ENCODE measurements around the gene MAPK8. TPM values are rescaled to one million over a fixed set of nuclear protein-coding genes. Genes with fewer than 3 reads are reported as not detected.

Gene MAPK8
- polyA plus RNA-seq, 2 of the 4 experiments (the other 2 are of a cell fraction): 29.6 to 71.4 TPM

DNA sequence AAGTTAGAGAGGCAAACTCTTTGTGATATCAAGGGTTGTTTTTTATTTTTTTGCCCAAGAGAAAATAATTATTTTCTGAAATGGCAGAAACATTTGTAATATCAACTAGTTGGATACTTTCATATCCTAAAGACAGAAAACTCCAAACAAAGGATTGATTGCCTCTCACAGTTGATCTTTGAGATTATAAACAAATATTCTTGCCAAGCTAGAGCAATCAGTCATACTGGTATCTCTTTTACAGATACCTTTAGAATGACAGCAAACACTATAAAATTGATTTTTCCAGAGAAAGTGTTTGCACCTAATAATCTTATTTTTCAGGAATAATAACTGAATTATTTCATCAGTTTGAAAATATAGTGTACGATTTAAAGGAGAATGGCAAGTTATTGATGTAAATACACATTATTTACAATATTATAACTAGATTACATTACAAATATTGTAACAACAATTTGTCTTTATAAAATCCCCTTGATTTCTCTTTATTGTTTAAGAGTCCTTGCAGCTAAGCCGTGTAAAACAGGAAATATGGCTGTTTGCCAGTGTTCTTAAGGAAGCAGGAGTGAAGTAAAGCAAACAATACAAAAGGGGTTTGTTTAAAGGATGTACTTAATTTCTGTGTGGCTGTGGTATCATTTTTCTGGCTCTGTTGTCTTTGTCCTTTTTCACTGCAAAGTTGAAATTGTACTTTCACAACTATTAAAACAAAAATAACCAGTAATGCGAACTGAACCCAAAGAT, 58.4 kb downstream of the MAPK8 start:
- peak in 1 of 2 experiments; percentile 53 for DNase-seq (ENCODE audit: low read depth in 1 of 2, low spot score in 1 of 2)
- WGBS (ENCODE audit: missing lambda C conversion rate): 12% methylated on average over 3 of the region's 3 CpGs
- FAIRE-seq: peak; percentile 43
- CTCF ChIA-PET: interaction anchor here (0.9 to 4.6 kb wide), 20 partner anchors 15 to 292 kb away, joined by 3 to 97 read pairs (median 4); no protein-coding TSS in a partner anchor
- Histone ChIP-seq H3K27ac (peak overlapping the region in 1 of 2 experiments; percentile 19; a peak in 2 of 6 replicates), H3K4me3 (no peak overlapping the region), H3K4me1 (peaks cover 34% of the 10 kb centered on the region), H3K4me2 (peak overlapping the region; percentile 69), H3K9me3 (no peaks in the 10 kb centered on the region)
- POLR2A ChIA-PET: no interaction called here
- no peak for TF ChIP-seq EHMT2 (IDR thresholded peaks at IDR 0.05; ENCODE audit: low read depth)
- TF ChIP-seq HOXA7 (CRISPR knock-in tag; IDR thresholded peaks at IDR 0.05): no peak
- TF ChIP-seq JUN (IDR thresholded peaks at IDR 0.05): no peak
- no peak for TF ChIP-seq CBX2 (IDR thresholded peaks at IDR 0.05; ENCODE audit: borderline replicate concordance, low read depth)
- TF ChIP-seq EP300 (IDR thresholded peaks at IDR 0.05): no peak
- TF ChIP-seq POLR2A (IDR thresholded peaks at IDR 0.05; ENCODE audit: low read length): no peak
- TF ChIP-seq, protein P1, sequence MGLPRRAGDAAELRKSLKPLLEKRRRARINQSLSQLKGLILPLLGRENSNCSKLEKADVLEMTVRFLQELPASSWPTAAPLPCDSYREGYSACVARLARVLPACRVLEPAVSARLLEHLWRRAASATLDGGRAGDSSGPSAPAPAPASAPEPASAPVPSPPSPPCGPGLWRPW (IDR thresholded peaks at IDR 0.05): no peak
- no peak for TF ChIP-seq PHF8 (IDR thresholded peaks at IDR 0.05; ENCODE audit: borderline replicate concordance, low read depth)
- TF ChIP-seq RAD21 (conservative IDR thresholded peaks at IDR 0.05 in 1 of 2, IDR thresholded peaks at IDR 0.05 in 1 of 2): no peak
- TF ChIP-seq BHLHE40 (IDR thresholded peaks at IDR 0.05; ENCODE audit: low read depth, low read length): no peak
- no peak for TF ChIP-seq ESRRA (IDR thresholded peaks at IDR 0.05; ENCODE audit: borderline replicate concordance, low read length)
- TF ChIP-seq MAX (IDR thresholded peaks at IDR 0.05): no peak
- no peak for TF ChIP-seq HMGXB4 (CRISPR knock-in tag; IDR thresholded peaks at IDR 0.05; ENCODE audit: borderline replicate concordance)
- no peak for TF ChIP-seq EHF (CRISPR knock-in tag; IDR thresholded peaks at IDR 0.05)
- TF ChIP-seq KDM1A (IDR thresholded peaks at IDR 0.05; ENCODE audit: low read depth): no peak
- TF ChIP-seq NR3C1 (IDR thresholded peaks at IDR 0.05): no peak
- TF ChIP-seq USF2 (IDR thresholded peaks at IDR 0.05): no peak
- TF ChIP-seq FOSL2 (IDR thresholded peaks at IDR 0.05): no peak
- no peak for TF ChIP-seq FOSL2 (CRISPR knock-in tag; IDR thresholded peaks at IDR 0.05)
- ATAC-seq: 0 out of 6 replicates have a peak, but pooled peaks of 1 of the 2 experiments have one; percentile 39

DNA sequence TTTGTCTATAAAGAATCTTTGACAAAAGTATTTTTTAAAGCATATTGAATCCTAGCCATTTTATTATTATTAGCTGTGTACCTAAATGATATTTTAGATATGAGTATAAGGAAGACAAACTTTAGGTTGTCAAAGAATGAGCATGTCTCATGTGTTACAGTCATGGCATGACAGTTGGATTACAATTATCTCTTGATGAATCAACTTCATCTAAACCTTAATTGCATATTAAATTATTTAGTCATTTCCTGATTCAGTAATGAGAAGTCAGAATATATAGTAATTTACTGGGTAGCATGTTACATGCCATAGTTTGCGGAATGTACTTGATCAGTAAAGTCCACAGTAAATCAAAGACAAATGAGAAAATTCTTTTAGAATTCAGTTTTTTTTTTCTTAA, 59.2 kb downstream of the MAPK8 start:
- 93% methylated on average over 1 of the region's 1 CpG for WGBS (ENCODE audit: missing lambda C conversion rate)
- Histone ChIP-seq H3K4me2 (peak overlapping the region; percentile 69), H3K27ac (no peak overlapping the region; a peak in 1 of 6 replicates), H3K4me3 (no peak overlapping the region), H3K4me1 (peaks cover 34% of the 10 kb centered on the region), H3K9me3 (no peaks in the 10 kb centered on the region)
- ATAC-seq (no peak), DNase-seq (ENCODE audit: low read depth in 1 of 2, low spot score in 1 of 2) (no peak), FAIRE-seq (no peak)
- CTCF ChIA-PET: interaction anchor here (0.9 to 2.0 kb wide), 2 partner anchors 141 to 291 kb away, joined by 3 to 22 read pairs; no protein-coding TSS in a partner anchor
- TF ChIP-seq RFX5 (IDR thresholded peaks at IDR 0.05) (no peak), CEBPB (IDR thresholded peaks at IDR 0.05) (no peak), KDM5A (IDR thresholded peaks at IDR 0.05) (no peak), PBX3 (IDR thresholded peaks at IDR 0.05) (no peak), MYC (IDR thresholded peaks at IDR 0.05; ENCODE audit: borderline replicate concordance, low read length) (no peak), EP300 (IDR thresholded peaks at IDR 0.05) (no peak), ZSCAN20 (CRISPR knock-in tag; IDR thresholded peaks at IDR 0.05) (no peak), HOXB13 (CRISPR knock-in tag; IDR thresholded peaks at IDR 0.05; ENCODE audit: low read depth) (no peak), PHF8 (IDR thresholded peaks at IDR 0.05; ENCODE audit: borderline replicate concordance, low read depth) (no peak), HDAC2 (IDR thresholded peaks at IDR 0.05) (no peak), SREBF2 (IDR thresholded peaks at IDR 0.05) (no peak), RARB (CRISPR knock-in tag; IDR thresholded peaks at IDR 0.05) (no peak)
- POLR2A ChIA-PET: no interaction called here

Data from A549 (cell line).